HG02571 (cell line): ENCODE data around the gene OR52D1.

Experiments
- ATAC-seq: cut with Tn5 transposase; IDR thresholded peaks from one replicate; pipeline ENCODE4 v1.9.1; 2021; ENCODE audit warnings: mild to moderate bottlenecking, moderate library complexity; ENCODE audit not compliant: unreplicated experiment

Gene OR52D1

DNA sequence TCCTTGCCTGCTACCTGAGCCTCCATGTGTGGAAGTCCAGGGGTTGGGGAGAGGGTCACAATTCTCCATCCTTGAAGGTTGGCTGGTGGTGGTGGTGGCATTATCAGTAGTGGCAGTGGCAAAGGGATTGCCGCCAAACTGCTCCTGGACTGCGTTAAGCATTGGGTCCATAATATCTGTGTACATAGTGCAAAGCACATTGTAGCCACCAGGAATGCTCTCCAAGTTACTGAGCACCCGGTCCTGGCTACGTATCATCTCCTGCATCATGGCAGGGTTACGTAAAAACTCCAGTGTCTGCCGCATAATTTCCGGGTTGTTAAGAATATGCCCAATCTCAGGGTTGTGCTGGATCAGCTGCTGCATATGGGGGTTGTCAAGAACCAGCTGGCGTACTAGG is 20.1 kb downstream of the OR52D1 start:
- ATAC-seq, result no peak

DNA sequence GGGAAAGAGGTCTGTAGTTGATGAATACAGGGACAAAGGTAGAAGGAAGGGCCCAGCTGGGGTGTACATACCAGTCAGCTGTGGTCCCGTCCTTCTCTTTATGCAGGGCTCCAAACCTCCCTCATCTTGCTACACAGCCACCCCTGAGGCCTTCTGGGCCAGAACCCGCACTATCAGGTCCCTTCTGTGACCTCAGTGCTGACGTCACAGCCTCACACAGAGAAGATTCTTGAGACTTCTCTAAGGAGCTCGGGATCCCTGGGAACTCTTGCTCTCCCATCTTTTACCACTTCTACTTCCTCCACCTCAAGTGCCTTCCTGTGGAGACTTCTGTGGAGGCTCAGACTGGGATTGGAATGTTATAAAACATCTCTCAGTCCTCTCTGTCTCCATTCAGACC is 21.3 kb downstream of the OR52D1 start, which contains the start of gene UBQLN3:
Gene UBQLN3 (minus strand): TSS at position 155 of the 400 bp plus-strand sequence. CDS start 399 bp downstream, outside the sequence.
- ATAC-seq, result no peak

DNA sequence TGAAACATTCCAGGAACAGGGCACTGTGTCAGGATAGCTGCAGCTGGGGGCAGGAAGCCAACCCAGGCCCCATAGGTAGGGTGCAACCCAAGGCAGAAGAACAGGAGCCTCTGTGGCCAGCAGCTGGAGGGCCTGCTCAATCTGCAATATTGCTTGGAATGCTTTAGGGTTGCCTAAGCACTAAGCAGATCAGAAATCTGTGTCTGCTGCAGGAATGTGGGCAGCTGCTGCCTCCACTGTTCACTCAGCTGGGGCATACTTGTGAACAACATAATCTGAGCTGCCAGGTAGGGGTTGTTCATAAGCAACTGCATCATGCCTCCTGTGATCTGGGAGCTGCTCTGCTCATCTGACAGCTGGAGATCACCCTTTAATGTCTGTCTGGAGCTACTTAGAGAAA is 26.4 kb downstream of the OR52D1 start:
- no peak for ATAC-seq

DNA sequence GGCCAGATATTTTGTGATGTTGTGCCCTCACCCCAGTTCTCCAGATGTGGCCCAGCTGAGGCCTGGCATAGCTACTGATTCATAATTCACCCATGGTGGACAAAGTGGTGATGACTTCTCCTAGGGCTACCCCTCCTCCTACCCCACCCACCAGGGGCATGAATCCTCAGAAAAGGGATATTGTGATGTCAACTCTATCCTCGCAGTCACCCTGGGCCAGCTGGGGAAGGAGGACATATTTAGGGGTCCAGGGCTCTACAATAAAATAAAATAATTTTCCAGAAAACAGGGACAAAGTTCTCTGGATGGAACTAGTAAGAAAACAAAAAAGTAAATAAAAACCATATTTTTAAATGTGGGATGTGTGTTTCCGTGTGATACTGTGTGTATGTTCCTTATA is 28.1 kb downstream of the OR52D1 start, which contains the start of gene UBQLNL:
Gene UBQLNL (minus strand): TSS at position 101 of the 400 bp plus-strand sequence. CDS start 258 bp downstream, outside the sequence.
- no peak for ATAC-seq

DNA sequence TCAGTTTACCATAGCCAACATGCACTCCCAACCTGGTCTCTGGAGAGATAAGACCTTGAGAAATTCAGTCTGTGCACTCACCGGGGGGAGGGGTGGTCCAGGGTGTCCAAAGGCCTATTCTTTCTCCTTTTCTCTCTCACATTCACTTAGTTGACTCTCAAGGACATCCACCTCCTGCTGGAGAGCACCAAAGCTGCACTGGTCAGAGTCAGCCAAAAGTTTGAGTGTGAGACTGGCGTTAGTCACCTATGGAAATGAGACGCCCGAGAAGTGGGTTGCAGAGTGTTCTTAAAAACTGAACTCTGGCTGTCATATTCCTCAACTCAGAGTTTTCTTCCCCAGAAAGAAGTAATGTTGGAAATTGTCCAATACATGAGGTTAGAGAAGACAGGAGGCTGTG is 33.1 kb downstream of the OR52D1 start:
- ATAC-seq, result no peak

DNA sequence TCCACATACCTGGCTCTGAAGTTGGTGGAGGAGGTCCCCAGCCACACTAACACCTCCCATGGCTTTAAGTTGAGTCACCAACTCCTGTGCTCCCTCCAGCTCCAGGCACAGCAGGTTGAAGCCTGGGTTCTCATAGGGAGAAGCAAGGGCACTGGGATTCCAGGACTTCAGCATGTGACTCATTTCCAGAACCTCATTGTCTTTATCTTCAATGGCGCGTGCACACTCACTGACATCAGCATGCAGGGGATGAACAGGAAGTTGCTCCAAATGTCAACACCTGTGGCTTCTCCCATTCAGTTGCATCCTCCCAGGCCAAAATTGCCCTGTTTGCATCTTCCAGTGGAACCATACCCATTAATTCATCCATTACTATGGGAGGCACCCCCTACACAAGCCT is 33.8 kb downstream of the OR52D1 start:
- ATAC-seq, result no peak

DNA sequence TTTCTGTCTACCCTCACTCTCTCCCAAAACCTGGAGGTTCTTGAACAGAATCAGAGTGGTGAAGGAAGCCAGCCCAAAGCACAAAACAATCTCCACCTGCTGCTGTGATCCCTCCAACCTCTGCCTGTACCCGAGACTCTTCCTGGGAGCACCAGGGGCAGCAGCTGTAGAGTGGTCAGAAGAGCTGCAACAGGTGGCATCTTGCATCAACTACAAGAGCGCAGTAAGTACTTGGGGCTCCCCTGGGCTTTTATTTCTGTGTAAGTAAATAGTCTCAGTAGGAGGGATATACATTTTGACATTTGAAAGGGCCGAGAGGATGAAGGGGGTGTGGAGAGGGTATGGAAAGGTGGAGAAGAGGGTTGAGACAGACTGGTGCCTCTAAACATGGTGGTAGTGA is 36.3 kb downstream of the OR52D1 start:
- ATAC-seq, result no peak

DNA sequence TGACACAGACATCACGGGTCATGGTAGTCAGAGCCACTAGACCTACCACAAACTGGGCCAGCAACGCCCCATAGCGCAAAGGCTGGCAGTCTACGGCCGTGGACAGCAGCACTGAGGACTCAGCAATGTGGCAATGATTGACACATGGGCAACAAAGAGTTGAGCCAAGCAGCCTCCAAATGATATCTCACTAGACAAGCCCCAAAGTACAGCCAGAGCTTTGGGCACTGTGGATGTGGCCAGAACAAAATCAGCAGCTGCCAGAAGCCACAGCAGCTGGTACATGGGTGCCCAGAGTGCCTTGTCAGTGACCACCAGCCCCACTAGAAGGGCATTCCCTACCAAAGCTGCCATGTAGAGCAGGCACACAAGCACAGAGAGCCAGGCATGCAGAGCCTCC is 39.2 kb downstream of the OR52D1 start:
- ATAC-seq, result no peak

DNA sequence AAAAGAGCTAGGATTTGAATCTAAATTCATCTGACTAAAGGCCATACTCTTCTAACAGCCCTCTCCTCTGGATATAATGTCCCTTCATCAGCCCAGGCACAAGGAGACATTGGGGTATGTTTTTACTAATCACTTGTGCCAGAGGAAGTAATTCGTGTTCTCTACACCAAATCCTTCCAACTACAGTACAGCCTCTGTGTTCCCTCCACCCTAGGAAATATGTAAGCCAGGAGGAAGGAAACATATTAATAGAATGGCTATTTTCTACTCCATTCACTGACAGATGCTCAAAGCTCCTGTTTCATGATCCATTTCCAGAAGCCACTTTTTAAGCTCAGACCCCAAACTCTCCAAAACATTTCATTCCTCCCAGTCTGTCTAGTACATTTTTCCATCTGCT is 40.0 kb downstream of the OR52D1 start:
- no peak for ATAC-seq

DNA sequence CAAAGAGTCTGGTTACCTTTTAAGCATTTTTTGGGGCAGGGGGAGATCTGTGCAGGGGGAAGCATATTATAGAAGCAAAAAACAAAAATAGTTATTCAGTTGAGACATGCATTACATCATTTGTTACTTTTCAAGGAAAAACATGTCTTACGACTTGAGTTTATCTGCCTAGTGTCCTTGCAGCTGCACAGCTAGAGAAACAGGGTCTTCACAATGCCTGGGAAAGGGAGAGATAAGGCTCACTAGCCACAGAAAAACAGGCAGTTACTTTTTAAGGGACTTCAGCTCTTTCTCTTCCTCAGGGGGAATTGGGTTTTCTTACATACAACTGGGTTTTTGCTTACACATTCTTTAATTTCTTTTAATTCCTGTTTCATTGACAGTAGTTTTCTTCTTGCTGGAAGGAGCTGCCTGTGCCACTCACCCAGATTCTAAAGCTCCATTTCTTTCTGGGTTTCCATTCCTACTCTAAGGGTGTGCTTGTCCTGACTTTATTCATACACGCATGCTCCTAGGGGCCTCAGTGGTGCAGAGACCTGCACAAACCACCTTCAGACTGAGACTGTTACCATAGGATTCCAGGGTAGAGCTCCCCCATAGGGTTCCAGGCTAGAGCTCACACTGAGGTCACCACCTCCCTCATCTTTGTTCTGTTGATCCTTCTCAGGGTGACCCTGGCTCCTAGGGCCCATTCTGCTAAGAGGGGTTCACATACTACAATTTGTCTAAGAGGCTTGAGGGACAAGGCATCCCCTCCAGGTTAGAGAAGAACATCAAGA is 42.8 kb downstream of the OR52D1 start:
- no peak for ATAC-seq

DNA sequence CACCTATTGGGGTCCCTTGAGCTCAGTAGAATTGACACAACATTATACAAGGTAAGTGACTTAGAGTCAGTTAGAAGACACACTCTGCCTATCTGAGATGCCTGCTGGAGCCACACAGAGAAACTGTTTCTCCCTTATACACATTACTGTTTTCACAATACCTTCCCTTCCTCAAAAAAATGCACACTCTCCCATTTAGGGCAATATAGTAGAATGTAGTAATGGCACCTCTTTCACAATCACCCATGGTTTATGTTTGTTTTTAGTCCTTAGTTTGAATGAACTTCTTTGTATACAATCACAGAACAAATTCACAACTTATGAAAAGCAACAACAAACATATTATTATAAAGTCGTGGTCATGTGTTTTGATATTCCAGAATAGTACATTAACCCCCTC is 45.6 kb downstream of the OR52D1 start:
- no peak for ATAC-seq

DNA sequence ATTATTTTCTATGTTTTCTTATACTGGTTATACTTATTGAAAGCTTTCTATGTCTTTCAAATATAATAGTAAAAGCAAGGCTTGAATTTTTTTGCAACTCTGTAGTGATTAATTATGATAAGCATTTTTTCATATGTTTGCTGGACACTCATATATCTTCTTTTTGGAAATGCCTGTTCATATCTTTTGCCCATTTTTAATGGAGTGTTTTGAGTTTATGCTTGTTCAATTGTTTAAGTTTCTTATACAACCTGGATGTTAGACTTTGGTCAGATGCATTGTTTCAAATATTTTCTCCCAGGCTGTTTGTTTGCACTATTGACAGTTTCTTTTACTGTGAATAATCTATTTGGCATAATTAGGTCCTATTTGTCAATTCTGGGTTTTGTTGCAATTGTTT is 48.0 kb downstream of the OR52D1 start:
- no peak for ATAC-seq
